Naive thymus-derived CD4-positive, alpha-beta T cell (primary cell): ENCODE measurements around the gene CPA4. TPM values are rescaled to one million over a fixed set of nuclear protein-coding genes. Genes with fewer than 3 reads are reported as not detected.

Source experiments
- ATAC-seq: fragments of 150-1000 bp; cut with Tn5 transposase; 2 replicates; pipeline ENCODE4 v1.10.0; 2021; ENCODE audit warnings: mild to moderate bottlenecking, moderate library complexity
- CTCF ChIA-PET: fragments of 350-600 bp; sonication (Branson Sonifier 250); formaldehyde crosslinking; loops from one replicate; lab custom pipeline; 2021; ENCODE audit warnings: antibody characterized with exemption; lab: Charles Lee
- POLR2A ChIA-PET: fragments of 350-600 bp; sonication (Branson Sonifier 250); formaldehyde crosslinking; loops from one replicate; lab custom pipeline; 2021; ENCODE audit warnings: antibody characterized with exemption, inconsistent platforms; lab: Charles Lee
- DNase-seq, 9 donors: peaks; one replicate each; pipeline versions ENCODE4 v3.0.0 to v3.0.0-alpha.2; 2020 to 2022; ENCODE audit warnings: mixed read lengths in 1 of 9
- H3K27ac ChIP-seq: one replicate; pipeline ENCODE4 v1.7.0; 2013; ENCODE audit warnings: mild to moderate bottlenecking, low read depth, low read length, moderate library complexity
- H3K27me3 ChIP-seq, 2 donors: one replicate each; pipeline ENCODE4 v1.7.0; 2013; ENCODE audit warnings: low read length in 2 of 2, mild to moderate bottlenecking in 2 of 2, moderate library complexity in 2 of 2; ENCODE audit not compliant: control insufficient read depth in 2 of 2, insufficient read depth in 2 of 2
- H3K36me3 ChIP-seq, 3 experiments: 1 replicate in 2 of 3; 2 replicates in 1 of 3; pipeline ENCODE4 v1.7.0; 2013; ENCODE audit warnings: low read length in 3 of 3, mild to moderate bottlenecking in 3 of 3, moderate library complexity in 1 of 3; ENCODE audit not compliant: insufficient read depth in 3 of 3, control insufficient read depth in 2 of 3
- H3K4me1 ChIP-seq, 2 donors: one replicate each; pipeline ENCODE4 v1.7.0; 2013; ENCODE audit warnings: low read length in 2 of 2, mild to moderate bottlenecking in 2 of 2, moderate library complexity in 1 of 2; ENCODE audit not compliant: control insufficient read depth in 2 of 2, insufficient read depth in 2 of 2
- H3K4me3 ChIP-seq: 2 replicates; pipeline ENCODE4 v1.7.0; 2013; ENCODE audit warnings: mild to moderate bottlenecking, low read length
- H3K9me3 ChIP-seq, 3 experiments: 1 replicate in 2 of 3; 2 replicates in 1 of 3; pipeline ENCODE4 v1.7.0; 2013; ENCODE audit warnings: low read length in 3 of 3; ENCODE audit not compliant: control insufficient read depth in 2 of 3
- H3K27ac Mint-ChIP-seq, 9 donors: one replicate each; pipeline ENCODE4 v1.8.0; 2020 to 2022; ENCODE audit warnings: mixed read lengths in 9 of 9, mild to moderate bottlenecking in 8 of 9, moderate library complexity in 5 of 9, inconsistent platforms in 2 of 9
- H3K27me3 Mint-ChIP-seq, 5 donors: one replicate each; pipeline ENCODE4 v1.8.0; 2021 to 2022; ENCODE audit warnings: mixed read lengths in 5 of 5, mild to moderate bottlenecking in 1 of 5
- H3K36me3 Mint-ChIP-seq, 5 donors: one replicate each; pipeline ENCODE4 v1.8.0; 2020 to 2022; ENCODE audit warnings: mixed read lengths in 5 of 5, mild to moderate bottlenecking in 3 of 5, inconsistent platforms in 1 of 5
- H3K4me1 Mint-ChIP-seq, 7 donors: one replicate each; pipeline ENCODE4 v1.8.0; 2020 to 2022; ENCODE audit warnings: mixed read lengths in 7 of 7, mild to moderate bottlenecking in 3 of 7, inconsistent platforms in 1 of 7
- H3K4me3 Mint-ChIP-seq, 10 donors: one replicate each; pipeline ENCODE4 v1.8.0; 2020 to 2022; ENCODE audit warnings: mild to moderate bottlenecking in 10 of 10, mixed read lengths in 10 of 10, moderate library complexity in 6 of 10, inconsistent platforms in 2 of 10
- H3K9me3 Mint-ChIP-seq, 11 donors: one replicate each; pipeline ENCODE4 v1.8.0; 2020 to 2022; ENCODE audit warnings: mixed read lengths in 11 of 11, mild to moderate bottlenecking in 4 of 11, inconsistent platforms in 1 of 11, moderate library complexity in 1 of 11
- intact Hi-C, 2 donors: fragments of 100-400 bp; cut with micrococcal nuclease; formaldehyde crosslinking; loops; one replicate each; pipeline ENCODE4 v1.15.1; 2023
- polyA plus RNA-seq, 2 donors: library from polyadenylated mRNA; unstranded; fragments of 300-500 nt; fragmentation: Illumina TruSeq; gene quantifications; one replicate each; pipeline ENCODE4 v1.2.3, GENCODE V29; 2021
- total RNA-seq, 6 experiments: library from RNA in 5 of 6; stranded (reverse) in 5 of 6; gene quantifications; 1 replicate in 5 of 6; 2 replicates in 1 of 6; pipeline ENCODE4 v1.2.3 and lab custom pipeline; 2021 to 2026

CPA4 gene
- total and polyA plus RNA-seq, 7 experiments from 2014 or later, result not detected

DNA sequence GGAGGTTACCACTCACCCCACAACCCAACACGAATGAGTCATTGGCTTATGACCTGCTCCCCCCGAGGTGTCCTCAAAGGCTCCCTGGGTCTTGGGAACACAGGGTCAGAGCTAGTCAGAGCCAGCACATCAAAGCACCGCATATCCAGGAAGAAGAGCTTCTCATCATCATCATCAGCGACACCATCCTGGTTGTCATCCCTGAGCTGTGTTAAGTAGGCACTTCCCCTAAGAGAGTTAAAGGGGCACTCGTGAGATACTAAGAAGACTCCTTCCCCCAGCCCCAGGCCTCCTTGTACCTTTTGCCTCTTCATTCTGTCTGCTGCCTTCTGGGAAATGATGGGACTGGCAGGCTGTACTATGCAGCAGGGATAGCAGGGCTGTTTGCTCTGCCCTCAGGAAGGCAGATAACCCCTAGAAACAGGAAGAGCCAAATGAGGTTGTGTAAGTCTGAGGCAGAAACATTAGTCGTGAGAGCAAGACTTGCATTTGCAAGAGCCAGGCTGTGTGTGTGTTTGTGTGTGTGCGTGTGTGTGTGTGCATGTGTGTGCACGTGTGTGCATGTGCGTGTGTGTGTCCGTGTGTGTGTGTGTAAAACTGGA, 76.2 kb downstream of the CPA4 start:
- Mint-ChIP-seq H3K4me3 (peak overlapping the region; percentile 2 to 76 (median 52)), H3K4me1 (peaks cover 15 to 51% (median 38%) of the 10 kb centered on the region in 7 donors), H3K36me3 (peaks cover 0 to 3% (median 0%) of the 10 kb centered on the region in 5 donors), H3K27me3 (no peaks in the 10 kb centered on the region), H3K9me3 (no peaks in the 10 kb centered on the region), H3K27ac (peak overlapping the region in 8 of 9 donors; percentile 32 to 93 (median 72))
- intact Hi-C loops, result loop anchor here in 1 of 2 donors (2.0 kb wide), 1 partner anchor 26 kb away; no protein-coding TSS in a partner anchor
- no peak overlapping the region for H3K27ac ChIP-seq
- CTCF ChIA-PET, result no interaction called here
- no peaks in the 10 kb centered on the region for H3K27me3 ChIP-seq
- no peaks in the 10 kb centered on the region for H3K36me3 ChIP-seq
- H3K4me3 ChIP-seq, result no peak overlapping the region
- ATAC-seq, result peak; percentile 55
- DNase-seq, result peak in 2 of 9 donors; percentile 8 to 20
- no peaks in the 10 kb centered on the region for H3K9me3 ChIP-seq
- POLR2A ChIA-PET, result no interaction called here
- peaks cover 0 to 12% of the 10 kb centered on the region in 2 donors for H3K4me1 ChIP-seq

GRCh38 chr7:130369831-130370550, 77.0 kb downstream of the CPA4 start:
- CTCF ChIA-PET, result no interaction called here
- POLR2A ChIA-PET, result no interaction called here
- peak overlapping the region in 2 of 10 donors; percentile 41 to 57 for H3K4me3 Mint-ChIP-seq

DNA sequence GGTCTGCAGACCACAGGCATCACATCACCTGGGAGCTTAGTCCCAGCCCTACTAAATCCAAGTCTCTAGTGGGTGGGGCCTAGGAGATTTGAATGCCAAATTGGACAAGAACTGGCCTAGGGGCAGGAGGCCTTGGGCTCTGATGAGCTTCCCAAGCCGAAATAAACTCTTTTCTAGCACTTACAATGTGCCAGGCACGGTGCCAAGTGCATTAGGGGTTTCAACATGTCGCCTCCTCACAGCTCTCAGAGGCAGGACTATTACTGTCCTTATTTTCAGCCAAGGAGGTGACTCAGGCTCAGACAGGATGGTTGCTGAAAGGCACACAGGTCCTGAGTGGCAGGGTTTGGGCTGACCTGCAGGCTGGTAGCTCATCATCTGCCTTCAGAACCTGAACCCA, 78.1 kb downstream of the CPA4 start:
- H3K4me3 ChIP-seq, result no peak overlapping the region
- ChIA-PET POLR2A (no interaction called here), CTCF (no interaction called here)
- no peak overlapping the region for H3K27ac ChIP-seq
- DNase-seq (no peak), ATAC-seq (no peak)
- Mint-ChIP-seq H3K27ac (no peak overlapping the region), H3K36me3 (peaks cover 0 to 3% (median under 1%) of the 10 kb centered on the region in 5 donors), H3K4me1 (peaks cover 15 to 43% (median 35%) of the 10 kb centered on the region in 7 donors), H3K27me3 (no peaks in the 10 kb centered on the region), H3K4me3 (no peak overlapping the region), H3K9me3 (peaks cover 0 to 7% (median under 1%) of the 10 kb centered on the region in 11 donors)
- no peaks in the 10 kb centered on the region for H3K9me3 ChIP-seq
- H3K27me3 ChIP-seq, result no peaks in the 10 kb centered on the region
- peaks cover 0 to 12% of the 10 kb centered on the region in 2 donors for H3K4me1 ChIP-seq
- no peaks in the 10 kb centered on the region for H3K36me3 ChIP-seq
- intact Hi-C loops, result no loop called here

More at GRCh38 chr7:130369831-130370550, 77.0 kb downstream of the CPA4 start:
- Mint-ChIP-seq H3K27me3 (no peaks in the 10 kb centered on the region), H3K27ac (peak overlapping the region in 7 of 9 donors; percentile 32 to 93 (median 71)), H3K9me3 (no peaks in the 10 kb centered on the region), H3K4me1 (peaks cover 15 to 50% (median 38%) of the 10 kb centered on the region in 7 donors), H3K36me3 (peaks cover 0 to 3% (median 0%) of the 10 kb centered on the region in 5 donors)
- no peak for DNase-seq
- Histone ChIP-seq H3K4me1 (peaks cover 0 to 12% of the 10 kb centered on the region in 2 donors), H3K36me3 (no peaks in the 10 kb centered on the region), H3K4me3 (no peak overlapping the region), H3K27ac (no peak overlapping the region), H3K9me3 (no peaks in the 10 kb centered on the region), H3K27me3 (no peaks in the 10 kb centered on the region)
- intact Hi-C loops, result loop anchor here in 1 of 2 donors (2.0 kb wide), 1 partner anchor 25 kb away; no protein-coding TSS in a partner anchor
- no peak for ATAC-seq

GRCh38 chr7:130372402-130373165, 79.6 kb downstream of the CPA4 start:
- intact Hi-C loops, result no loop called here
- ChIA-PET CTCF (no interaction called here), POLR2A (no interaction called here)
- DNase-seq (no peak), ATAC-seq (no peak)
- Histone ChIP-seq H3K4me3 (no peak overlapping the region), H3K9me3 (peaks cover 0 to 4% (median 0%) of the 10 kb centered on the region in 3 experiments), H3K4me1 (peaks cover 0 to 12% of the 10 kb centered on the region in 2 donors), H3K36me3 (no peaks in the 10 kb centered on the region), H3K27ac (no peak overlapping the region), H3K27me3 (no peaks in the 10 kb centered on the region)
- peaks cover 0 to 21% (median 8%) of the 10 kb centered on the region in 11 donors for H3K9me3 Mint-ChIP-seq
- peaks cover 11 to 28% (median 22%) of the 10 kb centered on the region in 7 donors for H3K4me1 Mint-ChIP-seq
- H3K27me3 Mint-ChIP-seq, result no peaks in the 10 kb centered on the region
- H3K27ac Mint-ChIP-seq, result no peak overlapping the region
- no peak overlapping the region for H3K4me3 Mint-ChIP-seq
- peaks cover 3 to 8% (median 7%) of the 10 kb centered on the region in 5 donors for H3K36me3 Mint-ChIP-seq

Other genes starting within 250 kb of the CPA4 start
- 10 to 100 TPM; 11.1 to 19.8 (median 18.7) TPM for gene ZC3HC1, start 241.8 kb upstream of the CPA4 start, total RNA-seq
- gene ZC3HC1, start 241.8 kb upstream of the CPA4 start, polyA plus RNA-seq, result 10 to 100 TPM; 11.8 to 20.0 TPM
- gene KLHDC10, start 222.6 kb upstream of the CPA4 start, total RNA-seq, result 10 to 100 TPM; 14.5 to 20.4 (median 17.3) TPM
- gene KLHDC10, start 222.6 kb upstream of the CPA4 start, polyA plus RNA-seq, result 1 to 10 TPM; 1.2 to 3.4 TPM
- gene TMEM209, start 87.8 kb upstream of the CPA4 start, total RNA-seq, result 10 to 100 TPM; 18.8 to 37.3 (median 35.1) TPM
- 10 to 100 TPM; 38.0 to 53.9 TPM for gene TMEM209, start 87.8 kb upstream of the CPA4 start, polyA plus RNA-seq
- not detected for gene SSMEM1, start 85.3 kb upstream of the CPA4 start, total RNA-seq
- gene SSMEM1, start 85.3 kb upstream of the CPA4 start, polyA plus RNA-seq, result not detected
- gene CPA2, start 26.3 kb upstream of the CPA4 start, total RNA-seq, result not detected
- gene CPA2, start 26.3 kb upstream of the CPA4 start, polyA plus RNA-seq, result not detected
- 1 to 10 TPM in 2 of 5 experiments, under 1 TPM in 1, not detected in 2; 0.77 to 5.2 (median 1.0) TPM for gene CPA5, start 51.7 kb downstream of the CPA4 start, total RNA-seq
- 1 to 10 TPM; 3.9 to 7.9 TPM for gene CPA5, start 51.7 kb downstream of the CPA4 start, polyA plus RNA-seq
- not detected for gene CPA1, start 87.3 kb downstream of the CPA4 start, total RNA-seq
- gene CPA1, start 87.3 kb downstream of the CPA4 start, polyA plus RNA-seq, result not detected
- gene CEP41, start 147.9 kb downstream of the CPA4 start, total RNA-seq, result 10 to 100 TPM in 3 of 5 experiments, 1 to 10 TPM in 2; 6.9 to 16.0 (median 12.6) TPM
- 10 to 100 TPM; 26.4 to 29.6 TPM for gene CEP41, start 147.9 kb downstream of the CPA4 start, polyA plus RNA-seq
- gene MEST, start 198.9 kb downstream of the CPA4 start, total RNA-seq, result 1 to 10 TPM; 1.6 to 5.0 (median 4.1) TPM
- gene MEST, start 198.9 kb downstream of the CPA4 start, polyA plus RNA-seq, result 1 to 10 TPM; 7.0 to 8.7 TPM